ENCODE results near the gene PTPRN2. TPM values are rescaled to one million over a fixed set of nuclear protein-coding genes. Genes with fewer than 3 reads are reported as not detected.

Gene PTPRN2
- total and polyA plus RNA-seq, 9 of the 15 experiments (the other 6 are each of a cell fraction or from before 2014, with no cell fraction given), result not detected

DNA sequence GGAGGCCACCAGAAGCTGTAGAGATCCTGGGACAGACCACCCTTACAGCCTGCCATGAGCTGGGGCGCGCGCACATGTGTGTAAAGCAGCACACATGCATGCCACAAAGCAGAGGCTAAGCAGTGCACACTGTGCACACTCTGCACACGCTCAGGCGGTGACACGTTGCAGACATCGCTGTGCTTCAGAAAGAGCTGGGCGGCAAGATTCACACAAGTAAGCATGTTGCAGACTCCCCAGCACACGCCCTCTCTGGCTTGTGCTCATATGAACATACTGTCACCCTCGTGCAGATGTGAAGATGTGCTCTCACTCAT lies 772.0 kb downstream of the PTPRN2 start:
- BruUV-seq (replicated peaks), result no TSS peak
- Histone ChIP-seq H3K4me2 (ENCODE audit: insufficient read depth, low read length) (no peak overlapping the region), H3K4me3 (no peak overlapping the region), H3K27ac (ENCODE audit: extremely low read depth, low read depth, low read length) (no peak overlapping the region), H2AFZ (ENCODE audit: low read depth, low read length) (no peak overlapping the region), H3K36me3 (ENCODE audit: control insufficient read depth, insufficient read depth, low read length) (no peaks in the 10 kb centered on the region), H3K27me3 (ENCODE audit: control insufficient read depth in 2 of 2, insufficient read depth in 2 of 2, low read length in 2 of 2) (peaks cover 19 to 67% of the 10 kb centered on the region in 2 experiments; a peak in 4 of 5 replicates), H4K20me1 (replicated peaks; ENCODE audit: control insufficient read depth, insufficient read depth, low read length) (peaks cover 2% of the 10 kb centered on the region; the same call in 1 of the 2 replicates), H3K79me2 (ENCODE audit: control insufficient read depth, insufficient read depth, low read length) (no peaks in the 10 kb centered on the region), H3K9ac (ENCODE audit: insufficient read depth in 1 of 2, low read depth in 2 of 2, low read length in 2 of 2) (no peak overlapping the region), H3K9me3 (replicated peaks; ENCODE audit: control insufficient read depth, insufficient read depth, low read depth, low read length) (no peaks in the 10 kb centered on the region; the same call in 1 of the 2 replicates), H3K9me1 (ENCODE audit: control insufficient read depth, insufficient read depth, low read length) (no peaks in the 10 kb centered on the region), H3K4me1 (replicated peaks in 1 of 2; ENCODE audit: control insufficient read depth in 2 of 2, insufficient read depth in 2 of 2, low read length in 2 of 2) (peaks cover 0 to 13% of the 10 kb centered on the region in 2 experiments; a peak in 1 of 5 replicates)
- no peak for FAIRE-seq
- ChIA-PET CTCF (ENCODE audit: low intra/inter-chr PET ratio) (no interaction called here), POLR2A (no interaction called here)
- no peak for DNase-seq (ENCODE audit: extremely low read depth in 1 of 4, low spot score in 3 of 4)
- 1% methylated on average over 10 of the region's 10 CpGs for WGBS (ENCODE audit: insufficient coverage, low coverage, missing lambda C conversion rate)
- TF ChIP-seq, protein P1, sequence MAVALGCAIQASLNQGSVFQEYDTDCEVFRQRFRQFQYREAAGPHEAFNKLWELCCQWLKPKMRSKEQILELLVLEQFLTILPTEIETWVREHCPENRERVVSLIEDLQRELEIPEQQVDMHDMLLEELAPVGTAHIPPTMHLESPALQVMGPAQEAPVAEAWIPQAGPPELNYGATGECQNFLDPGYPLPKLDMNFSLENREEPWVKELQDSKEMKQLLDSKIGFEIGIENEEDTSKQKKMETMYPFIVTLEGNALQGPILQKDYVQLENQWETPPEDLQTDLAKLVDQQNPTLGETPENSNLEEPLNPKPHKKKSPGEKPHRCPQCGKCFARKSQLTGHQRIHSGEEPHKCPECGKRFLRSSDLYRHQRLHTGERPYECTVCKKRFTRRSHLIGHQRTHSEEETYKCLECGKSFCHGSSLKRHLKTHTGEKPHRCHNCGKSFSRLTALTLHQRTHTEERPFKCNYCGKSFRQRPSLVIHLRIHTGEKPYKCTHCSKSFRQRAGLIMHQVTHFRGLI (CRISPR knock-in tag; IDR thresholded peaks at IDR 0.05), result no peak
- TF ChIP-seq, protein P2, sequence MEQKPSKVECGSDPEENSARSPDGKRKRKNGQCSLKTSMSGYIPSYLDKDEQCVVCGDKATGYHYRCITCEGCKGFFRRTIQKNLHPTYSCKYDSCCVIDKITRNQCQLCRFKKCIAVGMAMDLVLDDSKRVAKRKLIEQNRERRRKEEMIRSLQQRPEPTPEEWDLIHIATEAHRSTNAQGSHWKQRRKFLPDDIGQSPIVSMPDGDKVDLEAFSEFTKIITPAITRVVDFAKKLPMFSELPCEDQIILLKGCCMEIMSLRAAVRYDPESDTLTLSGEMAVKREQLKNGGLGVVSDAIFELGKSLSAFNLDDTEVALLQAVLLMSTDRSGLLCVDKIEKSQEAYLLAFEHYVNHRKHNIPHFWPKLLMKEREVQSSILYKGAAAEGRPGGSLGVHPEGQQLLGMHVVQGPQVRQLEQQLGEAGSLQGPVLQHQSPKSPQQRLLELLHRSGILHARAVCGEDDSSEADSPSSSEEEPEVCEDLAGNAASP (IDR thresholded peaks at IDR 0.05), result no peak
- no peak for TF ChIP-seq SIX5 (IDR thresholded peaks at IDR 0.05; ENCODE audit: borderline replicate concordance in 1 of 2, insufficient read depth in 1 of 2, low read depth in 1 of 2, low read length in 2 of 2)
- TF ChIP-seq ZNF311 (CRISPR knock-in tag; IDR thresholded peaks at IDR 0.05), result no peak
- TF ChIP-seq PPARD (CRISPR knock-in tag; IDR thresholded peaks at IDR 0.05), result no peak
- TF ChIP-seq HDAC8 (tag; IDR thresholded peaks at IDR 0.05), result no peak
- no peak for TF ChIP-seq PHF21A (IDR thresholded peaks at IDR 0.05; ENCODE audit: borderline replicate concordance, low read depth)
- TF ChIP-seq RBBP5 (IDR thresholded peaks at IDR 0.05; ENCODE audit: borderline replicate concordance, insufficient read depth, low read length, poor library complexity, severe bottlenecking), result no peak
- TF ChIP-seq ZNF707 (CRISPR knock-in tag; conservative IDR thresholded peaks at IDR 0.05), result no peak
- no peak for TF ChIP-seq FOXJ2 (tag; IDR thresholded peaks at IDR 0.05)
- in situ Hi-C loops (cut with MboI), result no loop called here
- intact Hi-C loops (cut with micrococcal nuclease), result no loop called here
- no peak for ATAC-seq
